ENCODE measurements around the gene TMEM121.

Gene TMEM121

GRCh38 chr14:105499256-105500035 is 26.9 kb upstream of the TMEM121 start:
- Histone ChIP-seq H3K36me3 (ENCODE audit: insufficient read depth, low read length) (no peaks in the 10 kb centered on the region), H3K9ac (ENCODE audit: low read depth, low read length) (no peak overlapping the region), H3K9me3 (ENCODE audit: control insufficient read depth, insufficient read depth, low read length) (no peaks in the 10 kb centered on the region), H3K4me1 (ENCODE audit: insufficient read depth, low read length) (peaks cover 5% of the 10 kb centered on the region; the same call in 1 of the 2 replicates)

- Histone ChIP-seq H3K4me1 (ENCODE audit: insufficient read depth, low read length) (peaks cover 5% of the 10 kb centered on the region; the same call in 1 of the 2 replicates), H3K36me3 (ENCODE audit: insufficient read depth, low read length) (no peaks in the 10 kb centered on the region), H3K9me3 (ENCODE audit: control insufficient read depth, insufficient read depth, low read length) (no peaks in the 10 kb centered on the region), H3K9ac (ENCODE audit: low read depth, low read length) (no peak overlapping the region)
Observed at GRCh38 chr14:105500036-105500725, 26.2 kb upstream of the TMEM121 start.

- Histone ChIP-seq H3K9me3 (ENCODE audit: control insufficient read depth, insufficient read depth, low read length) (no peaks in the 10 kb centered on the region), H3K36me3 (ENCODE audit: insufficient read depth, low read length) (no peaks in the 10 kb centered on the region), H3K9ac (ENCODE audit: low read depth, low read length) (no peak overlapping the region), H3K4me1 (ENCODE audit: insufficient read depth, low read length) (peaks cover 5% of the 10 kb centered on the region; the same call in 1 of the 2 replicates)
Observed at GRCh38 chr14:105500726-105501101, 25.7 kb upstream of the TMEM121 start.

- Histone ChIP-seq H3K9me3 (ENCODE audit: control insufficient read depth, insufficient read depth, low read length) (no peaks in the 10 kb centered on the region), H3K9ac (ENCODE audit: low read depth, low read length) (no peak overlapping the region), H3K36me3 (ENCODE audit: insufficient read depth, low read length) (no peaks in the 10 kb centered on the region), H3K4me1 (ENCODE audit: insufficient read depth, low read length) (peaks cover 5% of the 10 kb centered on the region; the same call in 1 of the 2 replicates)
Observed at GRCh38 chr14:105501504-105502291, 24.7 kb upstream of the TMEM121 start.

- H3K36me3 ChIP-seq (ENCODE audit: insufficient read depth, low read length), result no peaks in the 10 kb centered on the region
- no peak overlapping the region for H3K9ac ChIP-seq (ENCODE audit: low read depth, low read length)
- H3K4me1 ChIP-seq (ENCODE audit: insufficient read depth, low read length), result peaks cover 5% of the 10 kb centered on the region; the same call in 1 of the 2 replicates
- no peaks in the 10 kb centered on the region for H3K9me3 ChIP-seq (ENCODE audit: control insufficient read depth, insufficient read depth, low read length)
Observed at GRCh38 chr14:105502446-105503295, 23.7 kb upstream of the TMEM121 start.

DNA sequence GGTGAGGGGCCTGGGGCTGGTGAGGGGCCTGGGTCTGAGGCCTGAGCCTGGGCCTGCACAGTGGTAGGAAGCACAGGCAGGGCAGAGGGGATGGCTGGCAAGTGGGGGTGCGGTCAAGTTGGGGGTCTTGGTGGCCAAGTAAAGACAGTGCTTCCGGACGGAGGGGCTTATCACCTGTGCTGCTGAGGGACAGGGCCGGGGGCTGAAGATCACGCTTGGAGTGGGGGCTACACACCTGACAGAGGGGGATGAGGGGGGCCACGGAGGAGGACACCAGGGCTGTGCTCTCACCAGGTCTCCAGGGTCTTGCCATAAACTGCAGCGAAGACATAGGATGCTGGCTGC is 23.1 kb upstream of the TMEM121 start:
- Histone ChIP-seq H3K36me3 (ENCODE audit: insufficient read depth, low read length) (no peaks in the 10 kb centered on the region), H3K9ac (ENCODE audit: low read depth, low read length) (no peak overlapping the region), H3K9me3 (ENCODE audit: control insufficient read depth, insufficient read depth, low read length) (no peaks in the 10 kb centered on the region), H3K4me1 (ENCODE audit: insufficient read depth, low read length) (peaks cover 5% of the 10 kb centered on the region; the same call in 1 of the 2 replicates)

- H3K36me3 ChIP-seq (ENCODE audit: insufficient read depth, low read length), result no peaks in the 10 kb centered on the region
- no peak overlapping the region for H3K9ac ChIP-seq (ENCODE audit: low read depth, low read length)
- H3K9me3 ChIP-seq (ENCODE audit: control insufficient read depth, insufficient read depth, low read length), result no peaks in the 10 kb centered on the region
Observed at GRCh38 chr14:105503935-105504692, 22.3 kb upstream of the TMEM121 start.

GRCh38 chr14:105505101-105505500 is 21.3 kb upstream of the TMEM121 start:
- Histone ChIP-seq H3K36me3 (ENCODE audit: insufficient read depth, low read length) (no peaks in the 10 kb centered on the region), H3K9ac (ENCODE audit: low read depth, low read length) (no peak overlapping the region), H3K9me3 (ENCODE audit: control insufficient read depth, insufficient read depth, low read length) (no peaks in the 10 kb centered on the region), H3K4me1 (ENCODE audit: insufficient read depth, low read length) (no peaks in the 10 kb centered on the region; the same call in 1 of the 2 replicates)

More at GRCh38 chr14:105503935-105504692, 22.3 kb upstream of the TMEM121 start:
- H3K4me1 ChIP-seq (ENCODE audit: insufficient read depth, low read length), result peaks cover under 1% of the 10 kb centered on the region; the same call in 1 of the 2 replicates

DNA sequence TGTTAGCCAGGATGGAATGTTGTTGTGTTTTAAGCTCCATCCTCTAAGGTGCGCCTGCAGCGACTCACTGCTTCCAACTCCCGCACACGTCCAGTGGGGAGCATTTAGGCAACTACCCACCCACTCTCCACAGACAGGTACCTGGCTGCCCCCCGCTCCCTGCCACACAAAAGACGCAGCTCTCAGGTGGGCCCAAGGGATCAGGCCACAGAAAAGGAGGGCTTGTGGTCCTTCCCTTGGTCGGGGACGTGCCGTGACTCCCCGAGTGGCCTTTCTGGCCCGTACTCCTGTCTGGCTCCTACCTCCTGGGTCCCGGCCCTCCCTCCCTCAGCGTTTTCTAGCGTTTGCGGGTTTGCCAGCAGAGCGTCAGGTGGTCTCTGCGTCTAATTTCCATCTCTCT is 19.1 kb upstream of the TMEM121 start:
- Histone ChIP-seq H3K9me3 (ENCODE audit: control insufficient read depth, insufficient read depth, low read length) (no peaks in the 10 kb centered on the region), H3K9ac (ENCODE audit: low read depth, low read length) (no peak overlapping the region), H3K4me1 (ENCODE audit: insufficient read depth, low read length) (no peaks in the 10 kb centered on the region), H3K36me3 (ENCODE audit: insufficient read depth, low read length) (no peaks in the 10 kb centered on the region)

GRCh38 chr14:105508069-105508468 is 18.3 kb upstream of the TMEM121 start:
- Histone ChIP-seq H3K9me3 (ENCODE audit: control insufficient read depth, insufficient read depth, low read length) (no peaks in the 10 kb centered on the region), H3K9ac (ENCODE audit: low read depth, low read length) (no peak overlapping the region), H3K4me1 (ENCODE audit: insufficient read depth, low read length) (no peaks in the 10 kb centered on the region), H3K36me3 (ENCODE audit: insufficient read depth, low read length) (no peaks in the 10 kb centered on the region)

GRCh38 chr14:105508601-105509000 is 17.8 kb upstream of the TMEM121 start:
- Histone ChIP-seq H3K4me1 (ENCODE audit: insufficient read depth, low read length) (no peaks in the 10 kb centered on the region), H3K9ac (ENCODE audit: low read depth, low read length) (no peak overlapping the region), H3K36me3 (ENCODE audit: insufficient read depth, low read length) (no peaks in the 10 kb centered on the region), H3K9me3 (ENCODE audit: control insufficient read depth, insufficient read depth, low read length) (no peaks in the 10 kb centered on the region)

- Histone ChIP-seq H3K9me3 (ENCODE audit: control insufficient read depth, insufficient read depth, low read length) (no peaks in the 10 kb centered on the region), H3K36me3 (ENCODE audit: insufficient read depth, low read length) (no peaks in the 10 kb centered on the region), H3K9ac (ENCODE audit: low read depth, low read length) (no peak overlapping the region), H3K4me1 (ENCODE audit: insufficient read depth, low read length) (no peaks in the 10 kb centered on the region)
Observed at GRCh38 chr14:105517096-105517495, 9.3 kb upstream of the TMEM121 start.

GRCh38 chr14:105519946-105520698 is 6.3 kb upstream of the TMEM121 start:
- Histone ChIP-seq H3K36me3 (ENCODE audit: insufficient read depth, low read length) (no peaks in the 10 kb centered on the region), H3K9me3 (ENCODE audit: control insufficient read depth, insufficient read depth, low read length) (no peaks in the 10 kb centered on the region), H3K4me1 (ENCODE audit: insufficient read depth, low read length) (no peaks in the 10 kb centered on the region), H3K9ac (ENCODE audit: low read depth, low read length) (no peak overlapping the region)

All from ES-I3 (cell line).